ENCODE results near the gene CD247.

GRCh38 chr1:167541003-167541402 is 22.7 kb upstream of the CD247 start:
- TF ChIP-seq, protein P1, sequence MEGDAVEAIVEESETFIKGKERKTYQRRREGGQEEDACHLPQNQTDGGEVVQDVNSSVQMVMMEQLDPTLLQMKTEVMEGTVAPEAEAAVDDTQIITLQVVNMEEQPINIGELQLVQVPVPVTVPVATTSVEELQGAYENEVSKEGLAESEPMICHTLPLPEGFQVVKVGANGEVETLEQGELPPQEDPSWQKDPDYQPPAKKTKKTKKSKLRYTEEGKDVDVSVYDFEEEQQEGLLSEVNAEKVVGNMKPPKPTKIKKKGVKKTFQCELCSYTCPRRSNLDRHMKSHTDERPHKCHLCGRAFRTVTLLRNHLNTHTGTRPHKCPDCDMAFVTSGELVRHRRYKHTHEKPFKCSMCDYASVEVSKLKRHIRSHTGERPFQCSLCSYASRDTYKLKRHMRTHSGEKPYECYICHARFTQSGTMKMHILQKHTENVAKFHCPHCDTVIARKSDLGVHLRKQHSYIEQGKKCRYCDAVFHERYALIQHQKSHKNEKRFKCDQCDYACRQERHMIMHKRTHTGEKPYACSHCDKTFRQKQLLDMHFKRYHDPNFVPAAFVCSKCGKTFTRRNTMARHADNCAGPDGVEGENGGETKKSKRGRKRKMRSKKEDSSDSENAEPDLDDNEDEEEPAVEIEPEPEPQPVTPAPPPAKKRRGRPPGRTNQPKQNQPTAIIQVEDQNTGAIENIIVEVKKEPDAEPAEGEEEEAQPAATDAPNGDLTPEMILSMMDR (IDR thresholded peaks at IDR 0.05), result no peak
- TF ChIP-seq EP300 (IDR thresholded peaks at IDR 0.05), result no peak

All from suprapubic skin (tissue), 3 donors.